B cell (primary cell): ENCODE measurements around the gene AEBP2. TPM values are rescaled to one million over a fixed set of nuclear protein-coding genes. Genes with fewer than 3 reads are reported as not detected.

ENCODE experiments used
- ATAC-seq: fragments of 200-7000 bp; cut with Tn5 transposase; one replicate; pipeline ENCODE4 v1.10.0; 2021; ENCODE audit warnings: low read depth, mild to moderate bottlenecking, moderate number of reproducible peaks, moderate library complexity
- CTCF ChIA-PET: fragments of 350-600 bp; sonication (Branson Sonifier 250); formaldehyde crosslinking; loops from one replicate; lab custom pipeline; 2021; ENCODE audit warnings: antibody characterized with exemption, inconsistent platforms; lab: Charles Lee
- POLR2A ChIA-PET: fragments of 350-600 bp; sonication (Branson Sonifier 250); formaldehyde crosslinking; loops from one replicate; lab custom pipeline; 2021; ENCODE audit warnings: antibody characterized with exemption; lab: Charles Lee
- DNase-seq: peaks from one replicate; pipeline ENCODE4 v3.0.0; 2013
- H2AFZ ChIP-seq: 2 replicates; pipeline ENCODE4 v1.6.1; 2012; ENCODE audit warnings: mild to moderate bottlenecking, low read depth, low read length; ENCODE audit not compliant: insufficient read depth, poor library complexity, severe bottlenecking
- H3K27ac ChIP-seq, 2 donors: 1 replicate in 1 of 2; 2 replicates in 1 of 2; pipeline ENCODE4 v1.5.1; 2012 to 2013; ENCODE audit warnings: low read length in 2 of 2, mild to moderate bottlenecking in 2 of 2, moderate library complexity in 1 of 2
- H3K27me3 ChIP-seq, 4 experiments: fragments of 200-600 bp in 1 of 4; sonication (generic) in 1 of 4; replicated peaks in 1 of 4; 1 replicate in 2 of 4; 2 replicates in 2 of 4; pipeline versions ENCODE4 v1.6.1 to v1.7.0; 2013 to 2016; ENCODE audit warnings: low read length in 3 of 4, mild to moderate bottlenecking in 2 of 4, mixed read lengths in 1 of 4, moderate library complexity in 1 of 4; ENCODE audit not compliant: insufficient read depth in 4 of 4, control insufficient read depth in 3 of 4; ENCODE audit errors: control extremely low read depth in 1 of 4
- H3K36me3 ChIP-seq, 2 experiments: replicated peaks in 1 of 2; 1 replicate in 1 of 2; 2 replicates in 1 of 2; pipeline versions ENCODE4 v1.6.1 to v1.7.1; 2013; ENCODE audit warnings: low read length in 1 of 2; ENCODE audit not compliant: insufficient read depth in 2 of 2, control insufficient read depth in 1 of 2; ENCODE audit errors: control extremely low read depth in 1 of 2, extremely low read depth in 1 of 2
- H3K4me1 ChIP-seq, 2 donors: fragments of 200-600 bp in 1 of 2; sonication (generic) in 1 of 2; 1 replicate in 1 of 2; 2 replicates in 1 of 2; pipeline versions ENCODE4 v1.5.1 to v1.6.1; 2013 to 2017; ENCODE audit warnings: low read length in 2 of 2; ENCODE audit not compliant: control insufficient read depth in 2 of 2, insufficient read depth in 2 of 2
- H3K4me2 ChIP-seq: replicated peaks from 2 replicates; pipeline ENCODE3; 2012; ENCODE audit warnings: mild to moderate bottlenecking, low read depth, low read length; ENCODE audit not compliant: poor library complexity, severe bottlenecking
- H3K4me3 ChIP-seq, 5 experiments: fragments of 200-600 bp in 1 of 5; sonication (generic) in 1 of 5; 1 replicate in 3 of 5; 2 replicates in 2 of 5; pipeline versions ENCODE4 v1.5.1 to v1.7.0; 2011 to 2016; ENCODE audit warnings: low read length in 4 of 5, mild to moderate bottlenecking in 4 of 5, low read depth in 2 of 5, control low read depth in 1 of 5, moderate library complexity in 1 of 5; ENCODE audit not compliant: insufficient read depth in 1 of 5; ENCODE audit errors: control extremely low read depth in 1 of 5, extremely low read depth in 1 of 5
- H3K79me2 ChIP-seq: fragments of 200-600 bp; sonication (generic); one replicate; pipeline ENCODE4 v1.6.0; 2016; ENCODE audit warnings: low read length; ENCODE audit not compliant: control insufficient read depth, insufficient read depth
- H3K9ac ChIP-seq: fragments of 200-600 bp; sonication (generic); 2 replicates; pipeline ENCODE4 v1.6.1; 2017; ENCODE audit warnings: mild to moderate bottlenecking, low read length, moderate library complexity
- H3K9me3 ChIP-seq, 3 donors: one replicate each; pipeline versions ENCODE4 v1.6.1 to v1.7.1; 2013; ENCODE audit warnings: low read length in 2 of 3; ENCODE audit not compliant: control insufficient read depth in 2 of 3, insufficient read depth in 1 of 3; ENCODE audit errors: control extremely low read depth in 1 of 3
- H4K20me1 ChIP-seq: 2 replicates; pipeline ENCODE4 v1.6.0; 2012; ENCODE audit warnings: mild to moderate bottlenecking, low read length; ENCODE audit not compliant: insufficient read depth, control insufficient read depth, poor library complexity, severe bottlenecking
- H3K27ac Mint-ChIP-seq: one replicate; pipeline ENCODE4 v1.8.0; 2021; ENCODE audit warnings: mixed read lengths
- H3K27me3 Mint-ChIP-seq: one replicate; pipeline ENCODE4 v1.8.0; 2021; ENCODE audit warnings: mixed read lengths
- H3K4me1 Mint-ChIP-seq: one replicate; pipeline ENCODE4 v1.8.0; 2021; ENCODE audit warnings: mixed read lengths
- H3K4me3 Mint-ChIP-seq: one replicate; pipeline ENCODE4 v1.8.0; 2021; ENCODE audit warnings: mixed read lengths
- H3K9me3 Mint-ChIP-seq: one replicate; pipeline ENCODE4 v1.8.0; 2022; ENCODE audit warnings: mixed read lengths; ENCODE audit not compliant: insufficient read depth
- CTCF ChIP-seq: fragments of 200-600 bp; IDR thresholded peaks from one replicate; pipeline ENCODE4 v1.8.0; 2022; ENCODE audit warnings: antibody characterized with exemption, mild to moderate bottlenecking
- EZH2 ChIP-seq: IDR thresholded peaks from 2 replicates; pipeline ENCODE4 v1.6.1; 2012; ENCODE audit warnings: borderline replicate concordance, low read depth, mild to moderate bottlenecking, moderate library complexity, low read length; ENCODE audit not compliant: insufficient read depth, poor library complexity, severe bottlenecking
- WGBS: methylation state at CpG from one replicate; pipeline ENCODE4 v1.1.5; 2013; ENCODE audit warnings: missing lambda C conversion rate; ENCODE audit not compliant: insufficient coverage; 5-methylcytosine and 5-hydroxymethylcytosine counted together
- intact Hi-C: fragments of 100-400 bp; cut with micrococcal nuclease; formaldehyde crosslinking; loops from one replicate; pipeline ENCODE4 v1.10.0; 2022
- polyA plus RNA-seq: library from polyadenylated mRNA; depleted of rRNA; stranded (reverse); fragments of >200 nt; gene quantifications from 2 replicates; pipeline ENCODE4 v1.2.3, GENCODE V29; 2012
- small RNA-seq: library from RNA; depleted of rRNA; stranded (forward); fragments of <200 nt; gene quantifications from one replicate; pipeline ENCODE3, GENCODE V24; 2012; ENCODE audit warnings: low replicate concordance, low read depth; ENCODE audit not compliant: insufficient read length
- total RNA-seq, 2 donors: library from RNA; stranded (reverse); fragments of 120-200 nt in 1 of 2; gene quantifications; 1 replicate in 1 of 2; 2 replicates in 1 of 2; pipeline versions ENCODE4 v1.2.3 to v1.2.4, GENCODE V29; 2013 to 2022

The AEBP2 gene
- total and polyA plus RNA-seq, 2 donors (not counting 1 experiment from before 2014, with no cell fraction given), result 12.1 to 67.8 TPM

GRCh38 chr12:19553175-19553574, 113.9 kb downstream of the AEBP2 start:
- H3K27ac Mint-ChIP-seq, result no peak overlapping the region
- Histone ChIP-seq H3K27ac (no peak overlapping the region), H3K27me3 (no peaks in the 10 kb centered on the region), H4K20me1 (no peaks in the 10 kb centered on the region), H3K4me3 (no peak overlapping the region), H3K4me1 (no peaks in the 10 kb centered on the region), H3K9me3 (no peaks in the 10 kb centered on the region), H3K79me2 (no peaks in the 10 kb centered on the region), H2AFZ (no peak overlapping the region), H3K4me2 (no peak overlapping the region), H3K36me3 (peaks cover 0 to 6% of the 10 kb centered on the region in 2 experiments), H3K9ac (no peak overlapping the region)
- H3K27me3 Mint-ChIP-seq, result no peaks in the 10 kb centered on the region
- no peak for TF ChIP-seq CTCF
- no peak for TF ChIP-seq EZH2
- ChIA-PET POLR2A (no interaction called here), CTCF (no interaction called here)
- 100% methylated on average over 1 of the region's 2 CpGs for WGBS
- H3K9me3 Mint-ChIP-seq, result no peaks in the 10 kb centered on the region
- ATAC-seq (no peak), DNase-seq (no peak)
- intact Hi-C loops, result no loop called here
- peaks cover 4% of the 10 kb centered on the region for H3K4me1 Mint-ChIP-seq
- H3K4me3 Mint-ChIP-seq, result no peak overlapping the region

- TF ChIP-seq EZH2 (no peak), CTCF (no peak)
- Mint-ChIP-seq H3K27me3 (no peaks in the 10 kb centered on the region), H3K27ac (no peak overlapping the region), H3K4me3 (no peak overlapping the region), H3K4me1 (no peaks in the 10 kb centered on the region), H3K9me3 (peaks cover 5% of the 10 kb centered on the region)
- H3K36me3 ChIP-seq, result peaks cover 3% of the 10 kb centered on the region in 2 experiments
- H3K4me2 ChIP-seq, result no peak overlapping the region
- no peaks in the 10 kb centered on the region for H3K79me2 ChIP-seq
- ChIA-PET CTCF (no interaction called here), POLR2A (no interaction called here)
- H3K9ac ChIP-seq, result no peak overlapping the region
- intact Hi-C loops, result no loop called here
- H3K9me3 ChIP-seq, result no peaks in the 10 kb centered on the region
- ATAC-seq (no peak), DNase-seq (no peak)
- H2AFZ ChIP-seq, result no peak overlapping the region
- H3K27ac ChIP-seq, result no peak overlapping the region
- no peaks in the 10 kb centered on the region for H4K20me1 ChIP-seq
- H3K4me1 ChIP-seq, result no peaks in the 10 kb centered on the region
- no peak overlapping the region for H3K4me3 ChIP-seq
- H3K27me3 ChIP-seq, result no peaks in the 10 kb centered on the region
These were observed 122.2 kb downstream of the AEBP2 start for GRCh38 chr12:19561411-19561961.

Small RNAs within 50 kb of the gene (small RNA-seq; reads per million reads assigned to genes)
- gene AC091805.2, result not detected
- gene RNU6-254P, result not detected
